A549 (cell line): ENCODE measurements around the gene LILRA2. TPM values are rescaled to one million over a fixed set of nuclear protein-coding genes. Genes with fewer than 3 reads are reported as not detected.
"Not testable (repeated sequence)": the region's sequence is repeated elsewhere in the genome, so short reads cannot be mapped to it uniquely, and the experiment has no call there.

Source experiments
- ATAC-seq, 2 experiments: fragments of 200-7000 bp in 1 of 2; fragments of >200 bp in 1 of 2; cut with Nextera tagmentation in 1 of 2; cut with Tn5 transposase in 1 of 2; 3 replicates each; pipeline versions ENCODE4 v1.8.0 to v1.9.1; 2018 to 2020; ENCODE audit warnings: mild to moderate bottlenecking in 1 of 2, moderate library complexity in 1 of 2
- CTCF ChIA-PET: fragments of 300-600 bp; sonication (Branson Sonifier 250); formaldehyde crosslinking; extraction: SDS; loops from one replicate; lab custom pipeline; 2021; ENCODE audit warnings: antibody characterized with exemption, inconsistent platforms; lab: Yijun Ruan, JAX
- POLR2A ChIA-PET: fragments of 350-600 bp; formaldehyde crosslinking; extraction: SDS; loops from one replicate; lab custom pipeline; 2021; ENCODE audit warnings: antibody characterized with exemption, inconsistent platforms; lab: Yijun Ruan, JAX
- DNase-seq, 2 experiments: peaks; one replicate each; pipeline versions ENCODE4 v3.0.0 to v3.0.0-alpha.2; 2011 to 2016; ENCODE audit warnings: low read depth in 1 of 2, low spot score in 1 of 2
- FAIRE-seq: peaks from 2 replicates; lab custom pipeline; 2011; peaks lifted over from hg19 to GRCh38; lab: Jason Lieb, UNC
- H3K27ac ChIP-seq, 2 experiments: fragments of >200 bp; sonication (Bioruptor Twin); formaldehyde crosslinking; 3 replicates each; pipeline ENCODE4 v1.5.1; 2016 to 2017
- H3K4me1 ChIP-seq: fragments of >200 bp; sonication (Bioruptor Twin); formaldehyde crosslinking; 3 replicates; pipeline ENCODE4 v1.6.1; 2016
- H3K4me2 ChIP-seq: fragments of >200 bp; sonication (Bioruptor Twin); formaldehyde crosslinking; 3 replicates; pipeline ENCODE4 v1.6.1; 2016
- H3K4me3 ChIP-seq: fragments of >200 bp; sonication (Bioruptor Twin); formaldehyde crosslinking; 3 replicates; pipeline ENCODE4 v1.5.1; 2016
- H3K9me3 ChIP-seq: fragments of >200 bp; sonication (Bioruptor Twin); formaldehyde crosslinking; 3 replicates; pipeline ENCODE4 v1.6.1; 2016
- CBX8 ChIP-seq: fragments of 200-600 bp; sonication (generic); IDR thresholded peaks from 2 replicates; pipeline ENCODE4 v1.6.1; 2016
- FOXS1 ChIP-seq: fragments of 250-450 bp; sonication (Bioruptor Pico); IDR thresholded peaks from 2 replicates; pipeline ENCODE4 v1.5.0; 2020; ENCODE audit warnings: mild to moderate bottlenecking, moderate library complexity
- HOXA7 ChIP-seq: fragments of 250-450 bp; sonication (Bioruptor Pico); IDR thresholded peaks from 2 replicates; pipeline ENCODE4 v1.5.0; 2020; ENCODE audit warnings: mild to moderate bottlenecking, moderate library complexity
- JUN ChIP-seq, 2 experiments: fragments of >200 bp; sonication (Bioruptor Twin); formaldehyde crosslinking; IDR thresholded peaks; 2 replicates in 1 of 2; 3 replicates in 1 of 2; pipeline ENCODE4 v1.6.1; 2016 to 2017
- MYC ChIP-seq: IDR thresholded peaks from 2 replicates; pipeline ENCODE4 v1.6.1; 2012; ENCODE audit warnings: mild to moderate bottlenecking, inconsistent platforms, low read length, improper control_type of control experiment, borderline replicate concordance
- NFE2L2 ChIP-seq: fragments of 150-350 bp; conservative IDR thresholded peaks from 2 replicates; pipeline ENCODE4 v1.6.1; 2014; ENCODE audit warnings: low read length
- NPAS2 ChIP-seq: fragments of 250-450 bp; sonication (Bioruptor Pico); IDR thresholded peaks from 2 replicates; pipeline ENCODE4 v1.8.0; 2022; ENCODE audit warnings: mild to moderate bottlenecking, moderate library complexity, borderline replicate concordance
- RAD21 ChIP-seq, 2 experiments: fragments of >200 bp in 1 of 2; sonication (Bioruptor Twin) in 1 of 2; formaldehyde crosslinking in 1 of 2; IDR thresholded peaks in 1 of 2; conservative IDR thresholded peaks in 1 of 2; 2 replicates in 1 of 2; 3 replicates in 1 of 2; pipeline ENCODE4 v1.6.1; 2012 to 2018; ENCODE audit warnings: inconsistent platforms in 1 of 2
- RARB ChIP-seq: fragments of 250-450 bp; sonication (Bioruptor Pico); IDR thresholded peaks from 2 replicates; pipeline ENCODE4 v1.8.0; 2021; ENCODE audit warnings: mild to moderate bottlenecking, moderate library complexity
- SREBF2 ChIP-seq: fragments of 450-650 bp; IDR thresholded peaks from 2 replicates; pipeline ENCODE4 v1.6.1; 2014; ENCODE audit warnings: mild to moderate bottlenecking, moderate library complexity
- TFCP2L1 ChIP-seq: fragments of 250-450 bp; sonication (Bioruptor Pico); IDR thresholded peaks from 2 replicates; pipeline ENCODE4 v1.5.0; 2021; ENCODE audit warnings: mild to moderate bottlenecking
- ZC3H11A ChIP-seq: fragments of 450-650 bp; IDR thresholded peaks from 2 replicates; pipeline ENCODE4 v1.6.1; 2014; ENCODE audit warnings: antibody characterized with exemption, mild to moderate bottlenecking
- WGBS: methylation state at CpG from one replicate; pipeline ENCODE4 v1.1.6; 2017; ENCODE audit errors: missing lambda C conversion rate; 5-methylcytosine and 5-hydroxymethylcytosine counted together
- polyA plus RNA-seq, 4 experiments: library from polyadenylated mRNA; depleted of rRNA in 3 of 4; stranded (reverse); fragments of >200 nt; fragmentation: RNase III in 1 of 4; extraction: RNeasy Plus Mini Kit Qiagen cat#74134 plus additional on column Dnase treatment in 1 of 4; gene quantifications; 2 replicates in 3 of 4; 3 replicates in 1 of 4; pipeline ENCODE4 v1.2.3, GENCODE V29; 2011 to 2017
- TF ChIP-seq, protein P1 (sequence below): fragments of 250-450 bp; sonication (Bioruptor Pico); IDR thresholded peaks from 2 replicates; pipeline ENCODE4 v1.5.0; 2021; ENCODE audit warnings: mild to moderate bottlenecking, moderate library complexity, borderline replicate concordance
- TF ChIP-seq, protein P2 (sequence below): fragments of 150-350 bp; IDR thresholded peaks from 2 replicates; pipeline ENCODE4 v1.6.1; 2014; ENCODE audit warnings: low read depth, mild to moderate bottlenecking, low read length
- TF ChIP-seq, protein P3 (sequence below): fragments of >200 bp; sonication (Bioruptor Twin); formaldehyde crosslinking; IDR thresholded peaks from 3 replicates; pipeline ENCODE4 v1.6.1; 2016
- TF ChIP-seq, protein P4 (sequence below): IDR thresholded peaks from 2 replicates; pipeline ENCODE4 v1.6.1; 2012; ENCODE audit warnings: low read depth, borderline replicate concordance

LILRA2 gene
- polyA plus RNA-seq, 2 of the 4 experiments (the other 2 are of a cell fraction): not detected

DNA sequence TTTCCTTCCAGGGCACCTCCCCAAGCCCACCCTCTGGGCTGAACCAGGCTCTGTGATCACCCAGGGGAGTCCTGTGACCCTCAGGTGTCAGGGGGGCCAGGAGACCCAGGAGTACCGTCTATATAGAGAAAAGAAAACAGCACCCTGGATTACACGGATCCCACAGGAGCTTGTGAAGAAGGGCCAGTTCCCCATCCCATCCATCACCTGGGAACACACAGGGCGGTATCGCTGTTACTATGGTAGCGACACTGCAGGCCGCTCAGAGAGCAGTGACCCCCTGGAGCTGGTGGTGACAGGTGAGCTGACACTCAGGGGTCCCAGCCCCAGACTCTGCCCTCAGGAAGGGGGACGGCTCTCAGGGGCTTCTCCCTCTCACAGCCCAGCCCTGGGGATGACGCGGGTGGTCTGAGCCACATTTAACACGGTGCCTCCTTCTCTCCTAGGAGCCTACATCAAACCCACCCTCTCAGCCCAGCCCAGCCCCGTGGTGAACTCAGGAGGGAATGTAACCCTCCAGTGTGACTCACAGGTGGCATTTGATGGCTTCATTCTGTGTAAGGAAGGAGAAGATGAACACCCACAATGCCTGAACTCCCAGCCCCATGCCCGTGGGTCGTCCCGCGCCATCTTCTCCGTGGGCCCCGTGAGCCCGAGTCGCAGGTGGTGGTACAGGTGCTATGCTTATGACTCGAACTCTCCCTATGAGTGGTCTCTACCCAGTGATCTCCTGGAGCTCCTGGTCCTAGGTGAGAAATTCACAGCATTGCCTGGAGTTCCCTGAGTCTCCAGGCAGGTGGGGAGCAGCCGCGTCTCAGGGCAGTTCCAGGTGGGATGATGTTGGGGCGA is 58.1 kb downstream of the LILRA2 start:
- H3K4me1 ChIP-seq, H3K9me3 ChIP-seq, H3K4me2 ChIP-seq, H3K4me3 ChIP-seq, FAIRE-seq, DNase-seq, H3K27ac ChIP-seq, POLR2A ChIA-PET: not testable (repeated sequence)
- WGBS: 29% methylated on average over 22 of the region's 23 CpGs
- peak in 1 of 2 experiments; percentile 16; a peak in 1 of 6 replicates for ATAC-seq
- CTCF ChIA-PET: interaction anchor here (1.0 to 1.6 kb wide), 4 partner anchors 22 to 151 kb away, joined by 3 to 4 read pairs (median 4); no protein-coding TSS in a partner anchor

DNA sequence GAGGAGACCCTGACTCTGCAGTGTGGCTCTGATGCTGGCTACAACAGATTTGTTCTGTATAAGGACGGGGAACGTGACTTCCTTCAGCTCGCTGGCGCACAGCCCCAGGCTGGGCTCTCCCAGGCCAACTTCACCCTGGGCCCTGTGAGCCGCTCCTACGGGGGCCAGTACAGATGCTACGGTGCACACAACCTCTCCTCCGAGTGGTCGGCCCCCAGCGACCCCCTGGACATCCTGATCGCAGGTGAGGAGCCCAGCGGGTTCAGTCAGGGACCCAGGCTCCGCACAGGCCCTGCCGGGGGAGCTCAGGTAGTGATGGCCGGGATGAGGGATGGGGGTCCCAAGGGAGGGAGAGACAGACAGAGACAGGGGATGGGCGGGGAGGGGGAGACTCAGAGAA is 58.9 kb downstream of the LILRA2 start:
- H3K4me2 ChIP-seq, H3K4me3 ChIP-seq, DNase-seq, POLR2A ChIA-PET, FAIRE-seq, H3K27ac ChIP-seq, ATAC-seq, H3K9me3 ChIP-seq, H3K4me1 ChIP-seq: not testable (repeated sequence)
- CTCF ChIA-PET: interaction anchor here (1.1 to 1.6 kb wide), 3 partner anchors 12 to 42 kb away, joined by 3 to 4 read pairs (median 4); no protein-coding TSS in a partner anchor
- 12% methylated on average over 3 of the region's 16 CpGs for WGBS

DNA sequence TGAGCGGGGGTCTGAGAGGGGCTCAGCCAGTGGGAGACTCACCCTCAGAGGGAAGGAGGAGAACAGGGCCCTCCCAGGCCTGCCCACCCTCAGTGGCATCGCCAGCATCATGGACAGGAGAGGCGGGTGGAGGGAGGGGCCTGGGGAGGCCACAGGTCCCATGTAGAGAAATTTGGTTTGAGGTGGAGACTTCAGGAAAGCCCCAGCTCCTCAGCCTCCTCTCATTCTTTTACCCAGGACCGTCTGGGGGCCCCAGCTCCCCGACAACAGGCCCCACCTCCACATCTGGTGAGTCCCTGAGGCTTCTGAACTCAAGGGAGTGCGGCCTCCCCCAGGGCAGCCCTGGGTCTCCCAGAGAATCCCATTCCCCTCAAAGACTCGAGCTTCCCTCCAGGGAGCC is 59.8 kb downstream of the LILRA2 start:
- TF ChIP-seq, protein P1, sequence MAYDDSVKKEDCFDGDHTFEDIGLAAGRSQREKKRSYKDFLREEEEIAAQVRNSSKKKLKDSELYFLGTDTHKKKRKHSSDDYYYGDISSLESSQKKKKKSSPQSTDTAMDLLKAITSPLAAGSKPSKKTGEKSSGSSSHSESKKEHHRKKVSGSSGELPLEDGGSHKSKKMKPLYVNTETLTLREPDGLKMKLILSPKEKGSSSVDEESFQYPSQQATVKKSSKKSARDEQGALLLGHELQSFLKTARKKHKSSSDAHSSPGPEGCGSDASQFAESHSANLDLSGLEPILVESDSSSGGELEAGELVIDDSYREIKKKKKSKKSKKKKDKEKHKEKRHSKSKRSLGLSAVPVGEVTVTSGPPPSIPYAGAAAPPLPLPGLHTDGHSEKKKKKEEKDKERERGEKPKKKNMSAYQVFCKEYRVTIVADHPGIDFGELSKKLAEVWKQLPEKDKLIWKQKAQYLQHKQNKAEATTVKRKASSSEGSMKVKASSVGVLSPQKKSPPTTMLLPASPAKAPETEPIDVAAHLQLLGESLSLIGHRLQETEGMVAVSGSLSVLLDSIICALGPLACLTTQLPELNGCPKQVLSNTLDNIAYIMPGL (CRISPR knock-in tag): no peak
- TF ChIP-seq ZC3H11A: no peak
- no peak for TF ChIP-seq JUN (IDR thresholded peaks at IDR 0.05)
- TF ChIP-seq, protein P2, sequence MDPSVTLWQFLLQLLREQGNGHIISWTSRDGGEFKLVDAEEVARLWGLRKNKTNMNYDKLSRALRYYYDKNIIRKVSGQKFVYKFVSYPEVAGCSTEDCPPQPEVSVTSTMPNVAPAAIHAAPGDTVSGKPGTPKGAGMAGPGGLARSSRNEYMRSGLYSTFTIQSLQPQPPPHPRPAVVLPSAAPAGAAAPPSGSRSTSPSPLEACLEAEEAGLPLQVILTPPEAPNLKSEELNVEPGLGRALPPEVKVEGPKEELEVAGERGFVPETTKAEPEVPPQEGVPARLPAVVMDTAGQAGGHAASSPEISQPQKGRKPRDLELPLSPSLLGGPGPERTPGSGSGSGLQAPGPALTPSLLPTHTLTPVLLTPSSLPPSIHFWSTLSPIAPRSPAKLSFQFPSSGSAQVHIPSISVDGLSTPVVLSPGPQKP: no peak
- no peak for TF ChIP-seq HOXA7 (CRISPR knock-in tag)
- ChIA-PET CTCF (interaction anchor here (1.4 to 1.6 kb wide), 2 partner anchors 13 to 41 kb away, joined by 3 to 4 read pairs; no protein-coding TSS in a partner anchor), POLR2A (no interaction called here)
- 3% methylated on average over 5 of the region's 7 CpGs for whole genome bisulfite sequencing
- Histone ChIP-seq H3K4me1 (no peaks in the 10 kb centered on the region), H3K9me3 (no peaks in the 10 kb centered on the region), H3K4me3 (no peak overlapping the region), H3K4me2 (no peak overlapping the region), H3K27ac (no peak overlapping the region)
- FAIRE-seq (no peak), ATAC-seq (no peak), DNase-seq (no peak)

DNA sequence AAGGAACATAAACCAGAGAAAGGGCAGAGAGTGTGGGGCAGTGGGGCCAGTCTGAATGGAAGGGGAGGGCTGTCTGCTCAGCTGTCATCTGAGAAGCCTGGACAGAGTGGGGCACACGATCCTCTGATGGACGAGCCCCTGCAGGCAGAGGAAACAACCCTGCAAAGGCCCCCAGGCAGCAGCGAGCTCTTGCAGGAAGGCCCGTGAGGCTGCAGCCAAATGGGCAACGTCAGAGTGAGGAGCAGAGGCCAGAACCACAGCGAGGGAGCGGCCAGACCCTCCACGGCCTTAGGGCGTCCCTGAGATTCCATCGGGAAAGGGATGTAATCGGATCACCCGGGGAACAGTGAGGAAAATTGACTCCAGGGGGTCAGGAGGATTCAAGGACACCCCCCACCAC is 62.5 kb downstream of the LILRA2 start:
- ATAC-seq, H3K4me3 ChIP-seq, H3K4me2 ChIP-seq, POLR2A ChIA-PET, H3K9me3 ChIP-seq, H3K27ac ChIP-seq, FAIRE-seq, DNase-seq, H3K4me1 ChIP-seq, CTCF ChIA-PET: not testable (repeated sequence)
- WGBS: 8% methylated on average over 12 of the region's 12 CpGs

DNA sequence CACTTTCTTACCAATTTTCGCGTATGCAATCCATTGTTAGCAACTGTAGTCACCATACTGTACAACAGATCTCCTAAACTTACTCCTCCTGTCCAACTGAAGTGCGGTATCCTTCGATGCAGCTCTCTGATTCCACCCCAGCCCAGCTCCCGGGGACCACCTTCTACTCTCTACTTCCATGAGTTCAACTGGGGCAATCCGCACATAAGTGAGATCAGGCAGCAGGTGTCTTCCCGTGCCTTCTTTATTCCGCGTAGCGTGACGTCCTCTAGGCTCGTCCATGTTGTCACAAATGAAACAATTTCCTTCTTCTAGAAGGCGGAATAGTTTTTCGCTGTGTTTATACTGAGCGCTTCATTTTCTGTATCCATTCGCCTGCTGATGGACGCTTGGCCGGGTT is 65.1 kb downstream of the LILRA2 start:
- Histone ChIP-seq H3K4me3 (no peak overlapping the region), H3K27ac (no peak overlapping the region), H3K4me2 (no peak overlapping the region), H3K4me1 (no peaks in the 10 kb centered on the region), H3K9me3 (no peaks in the 10 kb centered on the region)
- CTCF ChIA-PET: interaction anchor here (1.1 to 3.4 kb wide), 3 partner anchors 14 to 36 kb away, joined by 3 to 12 read pairs (median 3); no protein-coding TSS in a partner anchor
- WGBS: 47% methylated on average over 18 of the region's 18 CpGs
- DNase-seq (no peak), ATAC-seq (no peak), FAIRE-seq (no peak)
- TF ChIP-seq JUN (IDR thresholded peaks at IDR 0.05): no peak
- no peak for TF ChIP-seq NPAS2 (CRISPR knock-in tag)
- no peak for TF ChIP-seq TFCP2L1 (CRISPR knock-in tag)
- TF ChIP-seq, protein P3, sequence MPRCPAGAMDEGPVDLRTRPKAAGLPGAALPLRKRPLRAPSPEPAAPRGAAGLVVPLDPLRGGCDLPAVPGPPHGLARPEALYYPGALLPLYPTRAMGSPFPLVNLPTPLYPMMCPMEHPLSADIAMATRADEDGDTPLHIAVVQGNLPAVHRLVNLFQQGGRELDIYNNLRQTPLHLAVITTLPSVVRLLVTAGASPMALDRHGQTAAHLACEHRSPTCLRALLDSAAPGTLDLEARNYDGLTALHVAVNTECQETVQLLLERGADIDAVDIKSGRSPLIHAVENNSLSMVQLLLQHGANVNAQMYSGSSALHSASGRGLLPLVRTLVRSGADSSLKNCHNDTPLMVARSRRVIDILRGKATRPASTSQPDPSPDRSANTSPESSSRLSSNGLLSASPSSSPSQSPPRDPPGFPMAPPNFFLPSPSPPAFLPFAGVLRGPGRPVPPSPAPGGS: no peak
- TF ChIP-seq SREBF2: no peak
- TF ChIP-seq, protein P4, sequence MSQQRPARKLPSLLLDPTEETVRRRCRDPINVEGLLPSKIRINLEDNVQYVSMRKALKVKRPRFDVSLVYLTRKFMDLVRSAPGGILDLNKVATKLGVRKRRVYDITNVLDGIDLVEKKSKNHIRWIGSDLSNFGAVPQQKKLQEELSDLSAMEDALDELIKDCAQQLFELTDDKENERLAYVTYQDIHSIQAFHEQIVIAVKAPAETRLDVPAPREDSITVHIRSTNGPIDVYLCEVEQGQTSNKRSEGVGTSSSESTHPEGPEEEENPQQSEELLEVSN: no peak
- TF ChIP-seq RAD21 (conservative IDR thresholded peaks at IDR 0.05 in 1 of 2, IDR thresholded peaks at IDR 0.05 in 1 of 2): no peak
- no peak for TF ChIP-seq MYC
- no peak for TF ChIP-seq RARB (CRISPR knock-in tag)
- no peak for TF ChIP-seq FOXS1
- TF ChIP-seq CBX8: no peak
- TF ChIP-seq NFE2L2: no peak
- POLR2A ChIA-PET: no interaction called here
